Activated CD8-positive, alpha-beta memory T cell treated with anti-CD3 and anti-CD28 coated beads, Interleukin-2, amount 50 U/mL, for 1 hour (primary cell): ENCODE data around the gene ORMDL3.
"Not testable (repeated sequence)": the region's sequence is repeated elsewhere in the genome, so short reads cannot be mapped to it uniquely, and the experiment has no call there.

ENCODE experiments used
- DNase-seq: peaks from one replicate; pipeline ENCODE4 v3.0.0-alpha.2; 2020; ENCODE audit errors: extremely low read depth

The ORMDL3 gene

DNA sequence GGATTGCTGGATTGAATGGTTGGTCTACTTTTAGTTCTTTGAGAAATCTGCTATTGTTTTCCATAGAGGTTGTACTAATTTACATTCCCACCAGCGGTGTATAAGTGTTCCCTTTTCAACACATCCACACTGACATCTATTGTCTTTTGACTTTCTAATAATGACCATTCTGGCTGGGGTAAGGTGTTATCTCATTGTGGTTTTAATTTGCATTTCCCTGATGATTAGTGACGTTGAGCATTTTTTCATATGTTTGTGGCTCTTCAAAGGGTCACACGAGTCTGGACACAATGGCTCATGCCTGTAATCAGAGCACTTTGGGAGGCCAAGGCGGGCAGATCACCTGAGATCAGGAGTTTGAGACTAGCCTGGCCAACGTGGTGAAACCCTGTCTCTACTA is 41.3 kb downstream of the ORMDL3 start:
- not testable (repeated sequence) for DNase-seq

- no peak for DNase-seq
These were observed 54.6 kb downstream of the ORMDL3 start for GRCh38 chr17:39872751-39873150.

DNA sequence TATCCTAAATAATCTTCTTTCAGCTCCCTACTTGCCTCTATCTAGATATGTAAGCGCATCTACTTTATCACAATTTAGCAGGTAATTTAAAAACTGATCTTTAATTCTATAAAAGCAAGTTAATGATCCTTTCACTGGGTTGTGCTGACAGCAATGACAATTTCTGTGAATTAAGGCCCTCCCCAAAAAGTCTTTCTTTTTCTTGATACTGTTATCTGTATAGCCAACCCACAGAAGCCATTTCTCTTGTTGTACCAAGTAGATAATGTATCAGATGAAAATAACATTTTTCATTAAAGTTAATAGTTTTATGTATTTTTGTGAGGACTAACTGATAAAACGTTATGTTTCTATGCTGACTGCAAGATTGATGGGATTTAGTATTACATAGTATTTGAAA is 55.6 kb downstream of the ORMDL3 start:
- no peak for DNase-seq
